ENCODE results near the gene DCAF8L2.
"Not testable (repeated sequence)": the region's sequence is repeated elsewhere in the genome, so short reads cannot be mapped to it uniquely, and the experiment has no call there.

The DCAF8L2 gene

GRCh38 chrX:27680726-27681125, 90.6 kb downstream of the DCAF8L2 start:
- DNase-seq: no peak

- DNase-seq: not testable (repeated sequence)
Measured at GRCh38 chrX:27683566-27684208, 93.5 kb downstream of the DCAF8L2 start.

- no peak for DNase-seq
Measured at GRCh38 chrX:27694667-27695066, 104.5 kb downstream of the DCAF8L2 start.

GRCh38 chrX:27706526-27706925, 116.4 kb downstream of the DCAF8L2 start:
- no peak for DNase-seq

- DNase-seq: no peak
Measured at GRCh38 chrX:27715610-27716009, 125.5 kb downstream of the DCAF8L2 start.

GRCh38 chrX:27728291-27728690, 138.1 kb downstream of the DCAF8L2 start:
- no peak for DNase-seq

GRCh38 chrX:27731962-27732361, 141.8 kb downstream of the DCAF8L2 start:
- no peak for DNase-seq

- DNase-seq: no peak
Measured at GRCh38 chrX:27735914-27736313, 145.8 kb downstream of the DCAF8L2 start.

GRCh38 chrX:27740933-27741332, 150.8 kb downstream of the DCAF8L2 start:
- DNase-seq: no peak

GRCh38 chrX:27743521-27743920, 153.4 kb downstream of the DCAF8L2 start:
- DNase-seq: not testable (repeated sequence)

DNA sequence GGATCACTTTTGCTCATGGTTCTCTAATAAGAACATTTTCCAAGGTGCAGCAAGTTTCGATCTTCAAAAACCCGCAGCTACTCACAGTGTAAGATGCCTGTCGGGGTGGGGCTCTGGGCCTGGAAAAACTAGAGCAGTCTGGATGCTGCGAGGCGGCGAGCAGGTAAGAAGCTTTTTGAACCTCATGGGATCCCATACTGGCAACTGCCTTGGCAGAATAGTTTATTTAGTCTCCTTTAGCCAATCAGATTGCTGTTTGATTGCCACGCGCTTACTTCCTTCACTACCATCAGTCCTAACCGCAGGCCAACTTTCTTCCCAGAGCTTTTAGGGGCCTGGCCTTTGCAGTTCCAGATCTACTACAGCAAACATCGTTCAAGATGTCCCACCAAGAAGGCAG, 156.4 kb downstream of the DCAF8L2 start:
- DNase-seq: no peak

DNA sequence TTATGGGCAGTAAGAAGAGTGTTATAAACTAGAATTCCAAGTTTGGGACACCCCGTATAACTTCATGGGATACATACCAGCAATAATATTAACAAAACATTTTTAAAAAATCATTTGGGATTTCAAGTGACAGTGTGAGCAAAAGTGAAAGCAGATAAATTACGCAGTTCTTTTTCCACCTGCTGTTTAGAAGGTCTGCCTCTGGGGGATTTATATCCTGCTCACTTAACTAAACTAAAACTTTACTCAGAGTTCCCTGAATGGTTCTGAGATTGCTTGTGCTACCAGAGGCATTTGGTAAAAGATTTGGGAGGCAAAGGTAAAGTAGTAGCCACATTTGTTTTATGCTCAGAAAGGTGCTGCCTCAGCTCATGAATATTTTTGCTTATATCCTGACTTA, 160.2 kb downstream of the DCAF8L2 start:
- DNase-seq: not testable (repeated sequence)

GRCh38 chrX:27751976-27752375, 161.8 kb downstream of the DCAF8L2 start:
- DNase-seq: no peak

GRCh38 chrX:27765718-27766117, 175.6 kb downstream of the DCAF8L2 start:
- no peak for DNase-seq

DNA sequence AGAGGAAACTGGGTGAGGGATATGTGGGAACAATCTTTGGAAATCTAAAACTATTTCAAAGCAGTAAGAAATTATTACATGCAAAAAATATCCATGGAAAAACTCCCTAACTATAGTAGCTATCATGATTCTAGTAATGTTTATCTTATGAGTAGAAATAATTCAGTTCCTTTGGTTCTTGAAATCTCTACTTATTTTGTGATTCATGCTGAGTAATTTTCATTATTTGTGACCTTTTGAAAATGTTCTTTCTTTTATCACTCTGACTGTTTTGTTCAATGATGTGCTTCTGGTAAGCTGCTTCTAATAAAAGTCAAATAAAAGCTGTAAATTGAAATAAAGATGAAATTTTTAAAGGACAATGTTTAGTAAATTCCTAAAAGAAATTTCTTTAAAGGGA, 177.2 kb downstream of the DCAF8L2 start:
- no peak for DNase-seq

DNA sequence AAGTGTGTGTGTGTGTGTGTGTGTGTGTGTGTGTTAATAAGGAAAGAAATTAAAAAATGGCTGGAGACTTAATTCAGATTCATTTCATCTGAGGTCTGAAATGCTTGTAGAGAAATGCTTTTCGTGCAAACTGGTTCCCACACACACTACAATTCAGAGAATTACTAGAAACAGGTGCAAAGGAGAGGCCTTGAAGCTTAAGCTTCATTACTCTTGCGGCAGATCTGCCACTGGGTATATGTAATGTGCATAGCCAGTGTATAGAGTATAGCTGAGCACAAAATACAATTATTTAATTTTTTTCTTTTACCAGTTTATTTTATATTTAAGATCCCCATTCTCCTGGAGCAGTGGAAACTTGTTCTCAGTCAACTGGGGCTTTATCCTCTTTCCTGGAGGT, 185.8 kb downstream of the DCAF8L2 start:
- DNase-seq: no peak

GRCh38 chrX:27796640-27797257, 206.6 kb downstream of the DCAF8L2 start:
- DNase-seq: no peak

- DNase-seq: no peak
Measured at GRCh38 chrX:27797575-27797974, 207.4 kb downstream of the DCAF8L2 start.
